Trophoblast cell (in vitro differentiated cells and primary cell): ENCODE measurements around the gene FHOD3.

Experiments
- DNase-seq, 2 donors: peaks; one replicate each; pipeline ENCODE4 v3.0.0-alpha.2; 2016
- H2AFZ ChIP-seq: 2 replicates; pipeline ENCODE4 v1.6.1; 2013; ENCODE audit warnings: low read length, moderate library complexity, mild to moderate bottlenecking; ENCODE audit not compliant: insufficient read depth, poor library complexity
- H2AK5ac ChIP-seq: 2 replicates; pipeline ENCODE4 v1.6.1; 2013; ENCODE audit warnings: mild to moderate bottlenecking, low read length
- H2BK120ac ChIP-seq: 2 replicates; pipeline ENCODE4 v1.6.1; 2013; ENCODE audit warnings: low read length, mild to moderate bottlenecking, moderate library complexity; ENCODE audit not compliant: insufficient read depth, poor library complexity
- H2BK12ac ChIP-seq: 2 replicates; pipeline ENCODE4 v1.6.1; 2013; ENCODE audit warnings: mild to moderate bottlenecking, low read length, moderate library complexity
- H2BK5ac ChIP-seq: 2 replicates; pipeline ENCODE4 v1.6.1; 2013; ENCODE audit warnings: low read length, low read depth, moderate library complexity, mild to moderate bottlenecking; ENCODE audit not compliant: poor library complexity
- H3K14ac ChIP-seq: 2 replicates; pipeline ENCODE4 v1.6.1; 2013; ENCODE audit warnings: mild to moderate bottlenecking, low read length
- H3K18ac ChIP-seq: 2 replicates; pipeline ENCODE4 v1.6.1; 2013; ENCODE audit warnings: mild to moderate bottlenecking, low read length
- H3K23ac ChIP-seq: 2 replicates; pipeline ENCODE4 v1.6.1; 2013; ENCODE audit warnings: low read length
- H3K27ac ChIP-seq: 2 replicates; pipeline ENCODE4 v1.5.1; 2013; ENCODE audit warnings: low read depth, mild to moderate bottlenecking, inconsistent platforms, low read length, moderate library complexity
- H3K27me3 ChIP-seq: 2 replicates; pipeline ENCODE4 v1.6.1; 2013; ENCODE audit warnings: inconsistent platforms, mild to moderate bottlenecking, low read length, moderate library complexity; ENCODE audit not compliant: insufficient read depth
- H3K36me3 ChIP-seq, 2 experiments: 1 replicate in 1 of 2; 2 replicates in 1 of 2; pipeline ENCODE4 v1.6.1; 2013; ENCODE audit warnings: low read length in 2 of 2, mild to moderate bottlenecking in 2 of 2, moderate library complexity in 1 of 2; ENCODE audit not compliant: insufficient read depth in 2 of 2, control insufficient read depth in 1 of 2
- H3K4ac ChIP-seq: 2 replicates; pipeline ENCODE4 v1.6.1; 2013; ENCODE audit warnings: low read depth, mild to moderate bottlenecking, low read length, moderate library complexity
- H3K4me1 ChIP-seq, 2 experiments: 1 replicate in 1 of 2; 2 replicates in 1 of 2; pipeline ENCODE4 v1.6.1; 2013; ENCODE audit warnings: low read length in 2 of 2, mild to moderate bottlenecking in 2 of 2, moderate library complexity in 1 of 2; ENCODE audit not compliant: insufficient read depth in 2 of 2, control insufficient read depth in 1 of 2
- H3K4me2 ChIP-seq: 2 replicates; pipeline ENCODE4 v1.6.1; 2013; ENCODE audit warnings: inconsistent platforms, mild to moderate bottlenecking, low read length, moderate library complexity
- H3K4me3 ChIP-seq: 2 replicates; pipeline ENCODE4 v1.5.1; 2013; ENCODE audit warnings: mild to moderate bottlenecking, low read depth, low read length, inconsistent platforms
- H3K79me1 ChIP-seq: one replicate; pipeline ENCODE4 v1.6.1; 2013; ENCODE audit warnings: low read length
- H3K79me2 ChIP-seq: 2 replicates; pipeline ENCODE4 v1.6.1; 2013; ENCODE audit warnings: low read length, mild to moderate bottlenecking; ENCODE audit not compliant: control insufficient read depth, insufficient read depth, poor library complexity
- H3K9ac ChIP-seq: 2 replicates; pipeline ENCODE4 v1.6.1; 2013; ENCODE audit warnings: mild to moderate bottlenecking, low read length
- H3K9me3 ChIP-seq: 2 replicates; pipeline ENCODE4 v1.6.1; 2013; ENCODE audit warnings: low read depth, mild to moderate bottlenecking, control low read depth, inconsistent platforms, low read length; ENCODE audit not compliant: insufficient read depth
- H4K12ac ChIP-seq: 2 replicates; pipeline ENCODE4 v1.6.1; 2013; ENCODE audit warnings: low read depth, mild to moderate bottlenecking, low read length, moderate library complexity
- H4K8ac ChIP-seq: 2 replicates; pipeline ENCODE4 v1.6.1; 2013; ENCODE audit warnings: low read depth, mild to moderate bottlenecking, low read length, moderate library complexity
- H4K91ac ChIP-seq: one replicate; pipeline ENCODE4 v1.6.1; 2013; ENCODE audit warnings: low read depth, mild to moderate bottlenecking, low read length, moderate library complexity
- WGBS: extraction: QIAGEN DNeasy Blood & Tissue Kit; methylation state at CpG from one replicate; pipeline ENCODE4 v1.1.7; 2013; ENCODE audit warnings: missing lambda C conversion rate; ENCODE audit not compliant: insufficient read length, insufficient coverage; ENCODE audit errors: extremely low coverage; 5-methylcytosine and 5-hydroxymethylcytosine counted together

FHOD3 gene

DNA sequence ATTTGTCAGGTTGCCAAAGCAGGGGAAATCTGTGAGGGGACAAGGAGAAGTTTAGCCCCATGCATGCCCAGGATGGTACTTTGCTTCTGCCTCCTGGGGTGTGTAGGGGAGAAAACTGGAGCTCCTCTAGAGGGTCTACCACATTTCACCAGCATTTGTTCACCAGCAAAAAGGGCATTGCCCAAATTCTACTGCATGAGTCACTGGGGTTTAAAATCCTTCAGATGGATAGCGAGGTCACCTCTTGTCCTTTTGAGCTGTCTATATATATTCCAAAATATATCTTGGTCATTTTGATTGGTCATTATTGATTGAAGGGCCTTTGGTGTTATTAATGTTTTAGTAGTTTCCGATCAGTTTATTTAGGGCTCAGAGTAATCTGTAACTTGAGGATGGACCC, 18.7 kb downstream of the FHOD3 start:
- DNase-seq: no peak
- H3K4ac ChIP-seq: peak overlapping the region; percentile 54
- H2AK5ac ChIP-seq: no peak overlapping the region
- no peak overlapping the region for H3K23ac ChIP-seq
- H3K36me3 ChIP-seq: peaks cover 0 to 2% of the 10 kb centered on the region in 2 experiments
- no peaks in the 10 kb centered on the region for H3K27me3 ChIP-seq
- H3K9me3 ChIP-seq: no peaks in the 10 kb centered on the region
- H3K79me2 ChIP-seq: no peaks in the 10 kb centered on the region
- H2AFZ ChIP-seq: no peak overlapping the region
- H3K4me1 ChIP-seq: peaks cover 13 to 19% of the 10 kb centered on the region in 2 experiments
- H2BK120ac ChIP-seq: no peak overlapping the region
- H3K14ac ChIP-seq: no peak overlapping the region
- WGBS: no CpG with 5 or more reads among the region's 2 CpGs
- H3K4me2 ChIP-seq: peak overlapping the region; percentile 7
- no peak overlapping the region for H2BK12ac ChIP-seq
- no peaks in the 10 kb centered on the region for H3K79me1 ChIP-seq
- H2BK5ac ChIP-seq: no peak overlapping the region
- no peak overlapping the region for H4K12ac ChIP-seq
- H3K18ac ChIP-seq: no peak overlapping the region
- H3K9ac ChIP-seq: no peak overlapping the region
- no peak overlapping the region for H4K91ac ChIP-seq
- no peak overlapping the region for H3K27ac ChIP-seq
- no peak overlapping the region for H4K8ac ChIP-seq
- no peak overlapping the region for H3K4me3 ChIP-seq

GRCh38 chr18:36321658-36322407, 24.3 kb downstream of the FHOD3 start:
- Histone ChIP-seq H3K27me3 (no peaks in the 10 kb centered on the region), H2AFZ (no peak overlapping the region), H4K91ac (no peak overlapping the region), H3K9ac (no peak overlapping the region), H3K36me3 (no peaks in the 10 kb centered on the region), H3K4me1 (peaks cover 15 to 16% of the 10 kb centered on the region in 2 experiments), H2BK5ac (no peak overlapping the region), H4K8ac (no peak overlapping the region), H4K12ac (no peak overlapping the region), H2BK120ac (no peak overlapping the region), H3K18ac (peak overlapping the region; percentile 4), H3K4me3 (no peak overlapping the region), H2AK5ac (no peak overlapping the region), H3K27ac (no peak overlapping the region), H3K14ac (no peak overlapping the region), H3K23ac (no peak overlapping the region), H3K4me2 (no peak overlapping the region), H2BK12ac (no peak overlapping the region), H3K4ac (peak overlapping the region; percentile 2), H3K9me3 (no peaks in the 10 kb centered on the region), H3K79me2 (no peaks in the 10 kb centered on the region), H3K79me1 (no peaks in the 10 kb centered on the region)
- WGBS: no CpG with 5 or more reads among the region's 10 CpGs
- peak; percentile 42 to 74 for DNase-seq

GRCh38 chr18:36322408-36322728, 24.9 kb downstream of the FHOD3 start:
- no CpG with 5 or more reads among the region's 1 CpG for WGBS
- Histone ChIP-seq H3K18ac (peak overlapping the region; percentile 4), H3K79me1 (no peaks in the 10 kb centered on the region), H2BK5ac (no peak overlapping the region), H3K9me3 (no peaks in the 10 kb centered on the region), H4K8ac (no peak overlapping the region), H3K4me1 (peaks cover 15 to 16% of the 10 kb centered on the region in 2 experiments), H2AFZ (no peak overlapping the region), H2BK12ac (no peak overlapping the region), H3K4ac (no peak overlapping the region), H3K36me3 (no peaks in the 10 kb centered on the region), H4K91ac (no peak overlapping the region), H3K4me3 (no peak overlapping the region), H3K27ac (no peak overlapping the region), H3K27me3 (no peaks in the 10 kb centered on the region), H2AK5ac (no peak overlapping the region), H3K4me2 (no peak overlapping the region), H3K79me2 (no peaks in the 10 kb centered on the region), H3K23ac (no peak overlapping the region), H3K14ac (no peak overlapping the region), H2BK120ac (no peak overlapping the region), H4K12ac (no peak overlapping the region), H3K9ac (no peak overlapping the region)
- no peak for DNase-seq

DNA sequence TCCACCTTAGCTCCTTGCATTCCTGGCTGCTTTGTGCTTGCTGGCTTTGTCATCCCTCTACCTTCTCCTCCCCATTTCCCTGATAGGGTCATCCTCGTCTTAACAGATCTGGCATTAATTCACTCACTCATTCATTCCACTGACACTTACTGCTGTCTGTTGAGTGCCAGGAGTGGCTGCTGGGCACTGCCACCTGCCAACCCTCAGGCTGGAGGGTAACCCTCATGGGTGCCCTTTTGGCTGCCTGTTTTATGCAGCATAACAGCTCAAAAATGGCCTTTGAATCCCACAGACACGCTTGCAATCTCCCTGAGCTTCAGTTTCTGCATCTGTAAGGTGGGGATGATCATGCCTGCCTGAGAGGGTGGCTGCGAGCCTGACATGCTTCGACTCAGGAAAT, 25.2 kb downstream of the FHOD3 start:
- Histone ChIP-seq H2BK12ac (no peak overlapping the region), H3K4me2 (no peak overlapping the region), H3K27me3 (no peaks in the 10 kb centered on the region), H3K9me3 (no peaks in the 10 kb centered on the region), H3K4ac (no peak overlapping the region), H3K9ac (no peak overlapping the region), H3K18ac (no peak overlapping the region), H3K79me1 (no peaks in the 10 kb centered on the region), H4K8ac (no peak overlapping the region), H3K14ac (no peak overlapping the region), H2BK120ac (no peak overlapping the region), H2BK5ac (no peak overlapping the region), H3K4me1 (peaks cover 15 to 16% of the 10 kb centered on the region in 2 experiments), H3K23ac (no peak overlapping the region), H2AFZ (no peak overlapping the region), H3K27ac (no peak overlapping the region), H3K4me3 (no peak overlapping the region), H3K79me2 (no peaks in the 10 kb centered on the region), H3K36me3 (no peaks in the 10 kb centered on the region), H2AK5ac (no peak overlapping the region), H4K12ac (no peak overlapping the region), H4K91ac (no peak overlapping the region)
- no peak for DNase-seq
- WGBS: no CpG with 5 or more reads among the region's 4 CpGs
